Mesothelial cell of epicardium (in vitro differentiated cells): ENCODE results near the gene DUSP9. TPM values are rescaled to one million over a fixed set of nuclear protein-coding genes. Genes with fewer than 3 reads are reported as not detected.

ENCODE experiments used
- DNase-seq, 2 experiments: peaks; one replicate each; pipeline ENCODE4 v3.0.0; 2021; ENCODE audit warnings: low spot score in 2 of 2; ENCODE audit not compliant: unreplicated experiment in 2 of 2
- H3K27ac Mint-ChIP-seq: 2 replicates; pipeline ENCODE4 v1.8.0; 2021; ENCODE audit warnings: mixed read lengths
- H3K27me3 Mint-ChIP-seq: 2 replicates; pipeline ENCODE4 v1.8.0; 2021; ENCODE audit warnings: low read depth, mixed read lengths
- H3K36me3 Mint-ChIP-seq: 2 replicates; pipeline ENCODE4 v1.8.0; 2021; ENCODE audit warnings: mixed read lengths
- H3K4me1 Mint-ChIP-seq: 2 replicates; pipeline ENCODE4 v1.8.0; 2021; ENCODE audit warnings: mixed read lengths
- H3K4me3 Mint-ChIP-seq: 2 replicates; pipeline ENCODE4 v1.8.0; 2021; ENCODE audit warnings: mild to moderate bottlenecking, moderate library complexity, mixed read lengths
- H3K9me3 Mint-ChIP-seq: 2 replicates; pipeline ENCODE4 v1.8.0; 2021; ENCODE audit warnings: mixed read lengths
- CTCF ChIP-seq: fragments of 200-600 bp; sonication (generic); IDR thresholded peaks from one replicate; pipeline ENCODE4 v1.5.0; 2021; ENCODE audit warnings: antibody characterized with exemption; ENCODE audit not compliant: unreplicated experiment
- total RNA-seq: library from RNA; stranded (reverse); gene quantifications from 3 replicates; pipeline ENCODE4 v1.2.1, GENCODE V29; 2021

DUSP9 gene
- total RNA-seq, 1 donor from 2014 or later, result 3.7 TPM

GRCh38 chrX:153685751-153686696, 39.0 kb downstream of the DUSP9 start:
- TF ChIP-seq CTCF, result no peak
- no peak for DNase-seq
- peaks cover 7% of the 10 kb centered on the region for H3K9me3 Mint-ChIP-seq
- H3K36me3 Mint-ChIP-seq, result peaks cover 2% of the 10 kb centered on the region
- H3K4me1 Mint-ChIP-seq, result peaks cover 12% of the 10 kb centered on the region
- H3K27me3 Mint-ChIP-seq, result no peaks in the 10 kb centered on the region
- H3K4me3 Mint-ChIP-seq, result peak overlapping the region; percentile 51
- H3K27ac Mint-ChIP-seq, result peak overlapping the region; percentile 82

- Mint-ChIP-seq H3K9me3 (peaks cover 7% of the 10 kb centered on the region), H3K27me3 (no peaks in the 10 kb centered on the region), H3K36me3 (peaks cover 2% of the 10 kb centered on the region), H3K27ac (peak overlapping the region; percentile 82), H3K4me1 (peaks cover 12% of the 10 kb centered on the region), H3K4me3 (peak overlapping the region; percentile 51)
- TF ChIP-seq CTCF, result no peak
- DNase-seq, result no peak
These were observed 39.7 kb downstream of the DUSP9 start for GRCh38 chrX:153686711-153687110.

GRCh38 chrX:153687121-153688039, 40.4 kb downstream of the DUSP9 start, which contains the start of gene SLC6A8:
Gene SLC6A8 (plus strand): TSS chrX:153687926. CDS start chrX:153688575, 649 bp downstream.
- Mint-ChIP-seq H3K4me1 (peaks cover 12% of the 10 kb centered on the region), H3K9me3 (peaks cover 7% of the 10 kb centered on the region), H3K27me3 (no peaks in the 10 kb centered on the region), H3K36me3 (peaks cover 2% of the 10 kb centered on the region), H3K4me3 (peak within 1 kb of the TSS; percentile 65), H3K27ac (peak within 1 kb of the TSS; percentile 82)
- no peak for TF ChIP-seq CTCF
- peak; percentile 52 to 65 for DNase-seq

- Mint-ChIP-seq H3K27me3 (no peaks in the 10 kb centered on the region), H3K9me3 (peaks cover 3% of the 10 kb centered on the region), H3K4me1 (peaks cover 13% of the 10 kb centered on the region), H3K4me3 (no peak overlapping the region), H3K36me3 (peaks cover 2% of the 10 kb centered on the region), H3K27ac (no peak overlapping the region)
- no peak for TF ChIP-seq CTCF
- no peak for DNase-seq
These were observed 41.1 kb downstream of the DUSP9 start for GRCh38 chrX:153688071-153688470.

- Mint-ChIP-seq H3K36me3 (peaks cover 2% of the 10 kb centered on the region), H3K9me3 (peaks cover 3% of the 10 kb centered on the region), H3K4me1 (peaks cover 13% of the 10 kb centered on the region), H3K27ac (no peak overlapping the region), H3K27me3 (no peaks in the 10 kb centered on the region), H3K4me3 (no peak overlapping the region)
- DNase-seq, result no peak
- no peak for TF ChIP-seq CTCF
These were observed 41.5 kb downstream of the DUSP9 start for GRCh38 chrX:153688506-153688905.
